H9 (cell line): ENCODE results near the gene TUBB1. TPM values are rescaled to one million over a fixed set of nuclear protein-coding genes. Genes with fewer than 3 reads are reported as not detected.

Experiments used
- DNase-seq: peaks from one replicate; pipeline ENCODE4 v3.0.0-alpha.2; 2017
- H2AFZ ChIP-seq: one replicate; pipeline ENCODE4 v1.6.1; 2013; ENCODE audit warnings: mild to moderate bottlenecking, low read length, control low read depth, moderate library complexity
- H2AK5ac ChIP-seq: 2 replicates; pipeline ENCODE4 v1.6.1; 2013; ENCODE audit warnings: low read length, control low read depth, mixed read lengths; ENCODE audit not compliant: insufficient read length
- H2BK120ac ChIP-seq: one replicate; pipeline ENCODE4 v1.6.1; 2013; ENCODE audit warnings: low read depth, mild to moderate bottlenecking, low read length, control low read depth, inconsistent platforms; ENCODE audit not compliant: poor library complexity, severe bottlenecking
- H2BK12ac ChIP-seq: 2 replicates; pipeline ENCODE4 v1.6.1; 2013; ENCODE audit warnings: low read length, control low read depth, mixed read lengths, low read depth; ENCODE audit not compliant: insufficient read length
- H2BK15ac ChIP-seq: 2 replicates; pipeline ENCODE4 v1.6.1; 2013; ENCODE audit warnings: low read depth, low read length, control low read depth
- H2BK20ac ChIP-seq: one replicate; pipeline ENCODE4 v1.6.1; 2013; ENCODE audit warnings: low read depth, mild to moderate bottlenecking, low read length, control low read depth, inconsistent platforms; ENCODE audit not compliant: poor library complexity, severe bottlenecking
- H2BK5ac ChIP-seq: 2 replicates; pipeline ENCODE4 v1.6.1; 2013; ENCODE audit warnings: low read length, control low read depth, mixed read lengths; ENCODE audit not compliant: insufficient read length
- H3K14ac ChIP-seq: 2 replicates; pipeline ENCODE4 v1.6.1; 2013; ENCODE audit warnings: low read length, control low read depth; ENCODE audit not compliant: insufficient read depth
- H3K18ac ChIP-seq: 2 replicates; pipeline ENCODE4 v1.6.1; 2013; ENCODE audit warnings: low read depth, mild to moderate bottlenecking, mixed read lengths, low read length, control low read depth; ENCODE audit not compliant: insufficient read length
- H3K23ac ChIP-seq: 2 replicates; pipeline ENCODE4 v1.6.1; 2013; ENCODE audit warnings: low read length, control low read depth, mixed read lengths, low read depth; ENCODE audit not compliant: insufficient read length
- H3K23me2 ChIP-seq: 2 replicates; pipeline ENCODE4 v1.6.1; 2013; ENCODE audit warnings: low read depth, mild to moderate bottlenecking, mixed read lengths, low read length, control low read depth; ENCODE audit not compliant: insufficient read length, poor library complexity, severe bottlenecking
- H3K27ac ChIP-seq: 2 replicates; pipeline ENCODE4 v1.5.1; 2013; ENCODE audit warnings: low read length, control low read depth, mixed read lengths, low read depth; ENCODE audit not compliant: insufficient read length
- H3K27me3 ChIP-seq: 2 replicates; pipeline ENCODE4 v1.6.1; 2013; ENCODE audit warnings: low read length, control low read depth, inconsistent platforms; ENCODE audit not compliant: insufficient read depth
- H3K4ac ChIP-seq: 2 replicates; pipeline ENCODE4 v1.6.1; 2013; ENCODE audit warnings: low read depth, mild to moderate bottlenecking, control low read depth, inconsistent platforms, low read length, moderate library complexity
- H3K4me1 ChIP-seq: 2 replicates; pipeline ENCODE4 v1.6.1; 2013; ENCODE audit warnings: low read length, control low read depth, inconsistent platforms; ENCODE audit not compliant: insufficient read depth
- H3K4me2 ChIP-seq: 2 replicates; pipeline ENCODE4 v1.6.1; 2013; ENCODE audit warnings: low read length, control low read depth, mixed read lengths; ENCODE audit not compliant: insufficient read length, insufficient read depth
- H3K56ac ChIP-seq: 2 replicates; pipeline ENCODE4 v1.6.1; 2013; ENCODE audit warnings: low read depth, mild to moderate bottlenecking, mixed read lengths, low read length, control low read depth; ENCODE audit not compliant: insufficient read length
- H3K79me1 ChIP-seq: 2 replicates; pipeline ENCODE4 v1.6.1; 2013; ENCODE audit warnings: low read depth, mild to moderate bottlenecking, moderate library complexity, low read length, control low read depth, inconsistent platforms; ENCODE audit not compliant: insufficient read depth, poor library complexity, severe bottlenecking
- H3K79me2 ChIP-seq: 2 replicates; pipeline ENCODE4 v1.6.1; 2013; ENCODE audit warnings: low read length, control low read depth, inconsistent platforms; ENCODE audit not compliant: insufficient read depth
- H3K9ac ChIP-seq: 2 replicates; pipeline ENCODE4 v1.6.1; 2013; ENCODE audit warnings: low read length, control low read depth, mixed read lengths; ENCODE audit not compliant: insufficient read length; ENCODE audit errors: extremely low read depth
- H3K9me3 ChIP-seq: one replicate; pipeline ENCODE4 v1.6.1; 2013; ENCODE audit warnings: low read depth, low read length, inconsistent platforms; ENCODE audit not compliant: control insufficient read depth
- H3T11ph ChIP-seq: one replicate; pipeline ENCODE4 v1.6.1; 2013; ENCODE audit warnings: mild to moderate bottlenecking, low read length, control low read depth, inconsistent platforms
- H4K20me1 ChIP-seq: one replicate; pipeline ENCODE4 v1.6.1; 2013; ENCODE audit not compliant: control insufficient read depth, insufficient read length, insufficient read depth
- H4K5ac ChIP-seq: 2 replicates; pipeline ENCODE4 v1.6.1; 2013; ENCODE audit warnings: low read depth, mild to moderate bottlenecking, mixed read lengths, low read length, control low read depth; ENCODE audit not compliant: insufficient read length
- H4K8ac ChIP-seq: replicated peaks from 2 replicates; pipeline ENCODE4 v1.6.1; 2013; ENCODE audit warnings: low read length, control low read depth, mixed read lengths, low read depth; ENCODE audit not compliant: insufficient read length
- H4K91ac ChIP-seq: 2 replicates; pipeline ENCODE4 v1.6.1; 2013; ENCODE audit warnings: low read depth, mild to moderate bottlenecking, moderate library complexity, mixed read lengths, low read length, control low read depth; ENCODE audit not compliant: insufficient read length
- H3K27ac Mint-ChIP-seq, 3 experiments: 2 replicates in 2 of 3; 3 replicates in 1 of 3; pipeline ENCODE4 v1.8.0; 2020 to 2021; ENCODE audit warnings: mixed read lengths in 3 of 3, mild to moderate bottlenecking in 1 of 3, moderate library complexity in 1 of 3
- H3K27me3 Mint-ChIP-seq: 2 replicates; pipeline ENCODE4 v1.8.0; 2021; ENCODE audit warnings: low read depth, mild to moderate bottlenecking, moderate library complexity, mixed read lengths
- H3K36me3 Mint-ChIP-seq, 3 experiments: 2 replicates in 2 of 3; 3 replicates in 1 of 3; pipeline ENCODE4 v1.8.0; 2020 to 2021; ENCODE audit warnings: low read depth in 3 of 3, mixed read lengths in 3 of 3; ENCODE audit not compliant: insufficient read depth in 1 of 3
- H3K4me1 Mint-ChIP-seq, 2 experiments: 2 replicates each; pipeline ENCODE4 v1.8.0; 2020; ENCODE audit warnings: mixed read lengths in 2 of 2
- H3K4me3 Mint-ChIP-seq, 2 experiments: 2 replicates in 1 of 2; 3 replicates in 1 of 2; pipeline ENCODE4 v1.8.0; 2020 to 2021; ENCODE audit warnings: mild to moderate bottlenecking in 2 of 2, mixed read lengths in 2 of 2, moderate library complexity in 1 of 2
- H3K9me3 Mint-ChIP-seq, 2 experiments: 2 replicates in 1 of 2; 3 replicates in 1 of 2; pipeline ENCODE4 v1.8.0; 2020; ENCODE audit warnings: mild to moderate bottlenecking in 2 of 2, mixed read lengths in 2 of 2, moderate library complexity in 1 of 2
- WGBS: extraction: QIAGEN DNeasy Blood & Tissue Kit; methylation state at CpG from one replicate; pipeline ENCODE4 v1.1.7; 2013; ENCODE audit warnings: missing lambda C conversion rate, low lambda C conversion rate, mixed read lengths; ENCODE audit not compliant: insufficient read length; ENCODE audit errors: extremely low coverage; 5-methylcytosine and 5-hydroxymethylcytosine counted together
- total RNA-seq: library from RNA; stranded (reverse); gene quantifications from 2 replicates; pipeline ENCODE4 v1.2.1, GENCODE V29; 2021
- TF ChIP-seq, protein P1 (sequence below): fragments of 200-600 bp; sonication (generic); conservative IDR thresholded peaks from 3 replicates; pipeline ENCODE4 v1.8.0; 2021; ENCODE audit warnings: antibody characterized with exemption, mild to moderate bottlenecking

Gene TUBB1
- total RNA-seq, 1 experiment from 2014 or later = not detected

GRCh38 chr20:59069026-59069425, 49.8 kb downstream of the TUBB1 start:
- no peak overlapping the region for H3K4ac ChIP-seq
- H3K27me3 ChIP-seq = no peaks in the 10 kb centered on the region
- no peak overlapping the region for H2AFZ ChIP-seq
- H3K79me2 ChIP-seq = no peaks in the 10 kb centered on the region
- H3K36me3 Mint-ChIP-seq = no peaks in the 10 kb centered on the region
- no peak overlapping the region for H4K8ac ChIP-seq
- H2BK120ac ChIP-seq = no peak overlapping the region
- H3K23me2 ChIP-seq = no peaks in the 10 kb centered on the region
- no CpG with 5 or more reads among the region's 2 CpGs for WGBS
- no peak overlapping the region for H3K4me2 ChIP-seq
- H4K20me1 ChIP-seq = no peaks in the 10 kb centered on the region
- no peak overlapping the region for H2AK5ac ChIP-seq
- no peak overlapping the region for H3K18ac ChIP-seq
- no peak overlapping the region for H3K14ac ChIP-seq
- DNase-seq = no peak
- no peak overlapping the region for H2BK12ac ChIP-seq
- no peak overlapping the region for H3K4me3 Mint-ChIP-seq
- H2BK5ac ChIP-seq = no peak overlapping the region
- H4K5ac ChIP-seq = no peak overlapping the region
- peaks cover 3 to 8% of the 10 kb centered on the region in 2 experiments; a peak in 3 of 4 replicates for H3K4me1 Mint-ChIP-seq
- no peak overlapping the region for H3K27ac ChIP-seq
- no peak overlapping the region for H3K9ac ChIP-seq
- H2BK20ac ChIP-seq = no peak overlapping the region
- H3K79me1 ChIP-seq = no peaks in the 10 kb centered on the region
- no peak overlapping the region for H3K56ac ChIP-seq
- no peak overlapping the region for H3T11ph ChIP-seq
- H3K9me3 Mint-ChIP-seq = peaks cover 3 to 5% of the 10 kb centered on the region in 2 experiments; a peak in 3 of 5 replicates
- H2BK15ac ChIP-seq = no peak overlapping the region
- TF ChIP-seq, protein P1, sequence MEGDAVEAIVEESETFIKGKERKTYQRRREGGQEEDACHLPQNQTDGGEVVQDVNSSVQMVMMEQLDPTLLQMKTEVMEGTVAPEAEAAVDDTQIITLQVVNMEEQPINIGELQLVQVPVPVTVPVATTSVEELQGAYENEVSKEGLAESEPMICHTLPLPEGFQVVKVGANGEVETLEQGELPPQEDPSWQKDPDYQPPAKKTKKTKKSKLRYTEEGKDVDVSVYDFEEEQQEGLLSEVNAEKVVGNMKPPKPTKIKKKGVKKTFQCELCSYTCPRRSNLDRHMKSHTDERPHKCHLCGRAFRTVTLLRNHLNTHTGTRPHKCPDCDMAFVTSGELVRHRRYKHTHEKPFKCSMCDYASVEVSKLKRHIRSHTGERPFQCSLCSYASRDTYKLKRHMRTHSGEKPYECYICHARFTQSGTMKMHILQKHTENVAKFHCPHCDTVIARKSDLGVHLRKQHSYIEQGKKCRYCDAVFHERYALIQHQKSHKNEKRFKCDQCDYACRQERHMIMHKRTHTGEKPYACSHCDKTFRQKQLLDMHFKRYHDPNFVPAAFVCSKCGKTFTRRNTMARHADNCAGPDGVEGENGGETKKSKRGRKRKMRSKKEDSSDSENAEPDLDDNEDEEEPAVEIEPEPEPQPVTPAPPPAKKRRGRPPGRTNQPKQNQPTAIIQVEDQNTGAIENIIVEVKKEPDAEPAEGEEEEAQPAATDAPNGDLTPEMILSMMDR = no peak
- no peak overlapping the region for H3K27ac Mint-ChIP-seq
- no peak overlapping the region for H3K23ac ChIP-seq
- peaks cover 9% of the 10 kb centered on the region for H3K27me3 Mint-ChIP-seq
- H3K9me3 ChIP-seq = no peaks in the 10 kb centered on the region
- no peak overlapping the region for H4K91ac ChIP-seq
- no peaks in the 10 kb centered on the region for H3K4me1 ChIP-seq
